HUES6 (cell line): Measurements from ENCODE around the gene PCSK5.

Source experiments
- H3K27ac ChIP-seq: 2 replicates; pipeline ENCODE4 v1.7.0; 2013; ENCODE audit warnings: low read depth, mild to moderate bottlenecking, low read length, inconsistent platforms
- H3K27me3 ChIP-seq: 2 replicates; pipeline ENCODE4 v1.6.1; 2013; ENCODE audit warnings: low read length; ENCODE audit not compliant: control insufficient read depth, insufficient read depth
- H3K36me3 ChIP-seq: 2 replicates; pipeline ENCODE4 v1.6.1; 2013; ENCODE audit warnings: low read length; ENCODE audit not compliant: control insufficient read depth, insufficient read depth
- H3K4me1 ChIP-seq: 2 replicates; pipeline ENCODE4 v1.6.1; 2013; ENCODE audit warnings: low read length; ENCODE audit not compliant: control insufficient read depth, insufficient read depth
- H3K4me3 ChIP-seq: 2 replicates; pipeline ENCODE4 v1.5.1; 2013; ENCODE audit warnings: low read depth, low read length
- H3K9ac ChIP-seq: one replicate; pipeline ENCODE4 v1.6.1; 2013; ENCODE audit warnings: mild to moderate bottlenecking, low read length
- H3K9me3 ChIP-seq: 2 replicates; pipeline ENCODE4 v1.6.1; 2013; ENCODE audit warnings: low read depth, low read length; ENCODE audit not compliant: control insufficient read depth, insufficient read depth

Gene PCSK5

DNA sequence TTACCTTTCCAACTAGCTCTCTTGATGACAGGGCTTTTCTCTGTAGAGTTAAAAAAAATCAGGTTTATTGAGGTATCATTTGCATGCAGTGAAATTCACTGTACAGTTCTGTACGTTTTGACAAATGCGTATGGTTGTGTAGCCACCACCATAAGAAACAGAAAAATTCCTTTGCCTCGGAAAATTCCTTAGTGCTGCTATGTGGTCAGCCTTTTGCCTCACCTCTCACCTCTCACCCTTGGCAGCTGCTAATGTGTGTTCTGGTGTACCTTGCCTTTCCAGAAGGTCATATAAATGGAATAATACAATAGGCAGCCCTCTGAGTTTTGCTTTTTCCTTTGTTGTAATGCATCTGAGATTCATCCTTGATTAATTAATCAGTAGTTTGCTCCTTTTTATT, 28.4 kb downstream of the PCSK5 start:
- no peaks in the 10 kb centered on the region for H3K36me3 ChIP-seq
- no peaks in the 10 kb centered on the region for H3K27me3 ChIP-seq
- no peak overlapping the region for H3K27ac ChIP-seq
- no peak overlapping the region for H3K9ac ChIP-seq
- H3K4me1 ChIP-seq, result no peaks in the 10 kb centered on the region
- H3K9me3 ChIP-seq, result no peaks in the 10 kb centered on the region
- no peak overlapping the region for H3K4me3 ChIP-seq

DNA sequence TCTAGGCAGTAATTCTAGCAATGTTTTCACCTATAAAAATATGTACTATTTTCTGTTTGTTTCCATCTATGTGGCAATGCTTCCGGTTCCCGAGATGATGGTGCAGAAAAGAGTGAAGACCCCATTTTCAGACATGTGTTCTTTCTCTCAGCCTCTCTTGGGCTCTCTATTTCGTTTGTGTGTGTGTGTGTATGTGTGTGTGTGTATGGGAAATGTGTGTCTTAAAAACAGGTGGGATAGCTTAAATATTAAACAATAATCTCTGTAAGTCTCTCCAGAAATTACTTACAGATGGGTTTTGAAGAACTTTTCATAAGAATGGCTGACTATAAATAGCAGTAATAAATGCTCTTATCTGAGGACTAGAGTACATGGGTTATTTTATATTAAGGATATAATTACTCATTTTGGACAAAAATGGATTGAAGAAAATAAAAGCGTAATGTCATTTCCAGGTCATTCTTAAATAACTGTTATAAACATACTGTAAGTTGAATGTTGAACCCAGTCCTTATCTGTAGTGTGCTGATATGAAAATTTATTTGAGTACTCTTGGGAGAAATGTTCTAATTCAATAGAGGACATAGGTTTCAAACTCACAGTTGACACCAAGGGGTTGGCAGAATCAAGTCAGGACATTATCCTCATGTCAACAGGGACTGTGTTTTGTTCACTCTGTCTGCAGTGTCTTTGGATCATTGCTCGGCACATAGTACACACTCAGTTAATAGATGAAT, 31.1 kb downstream of the PCSK5 start:
- Histone ChIP-seq H3K9me3 (no peaks in the 10 kb centered on the region), H3K36me3 (no peaks in the 10 kb centered on the region), H3K9ac (no peak overlapping the region), H3K27ac (no peak overlapping the region), H3K27me3 (no peaks in the 10 kb centered on the region), H3K4me1 (peaks cover 13% of the 10 kb centered on the region), H3K4me3 (no peak overlapping the region)

DNA sequence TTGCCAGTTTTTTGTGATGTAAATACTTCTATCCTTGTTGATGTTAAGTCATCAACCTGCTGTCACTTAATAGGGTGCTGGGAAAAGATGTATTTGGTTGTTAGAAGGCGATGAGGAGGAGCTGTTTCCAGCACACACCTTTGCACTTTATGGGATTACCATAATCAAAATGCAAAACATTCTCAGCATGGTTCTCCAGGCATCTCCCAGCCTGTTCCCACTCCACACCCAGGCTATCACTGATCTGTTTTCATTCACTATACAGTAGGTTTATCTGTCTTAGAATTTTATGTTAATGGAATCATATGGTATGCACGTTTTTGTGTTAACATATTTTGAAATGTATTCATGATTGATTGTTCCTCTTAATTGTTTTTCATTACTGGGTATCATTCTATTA, 35.9 kb downstream of the PCSK5 start:
- Histone ChIP-seq H3K27ac (no peak overlapping the region), H3K27me3 (no peaks in the 10 kb centered on the region), H3K4me1 (peaks cover 29% of the 10 kb centered on the region), H3K36me3 (no peaks in the 10 kb centered on the region), H3K9me3 (no peaks in the 10 kb centered on the region), H3K4me3 (0 out of 2 replicates have a peak overlapping the region, but pooled peaks have one; percentile 4), H3K9ac (no peak overlapping the region)

DNA sequence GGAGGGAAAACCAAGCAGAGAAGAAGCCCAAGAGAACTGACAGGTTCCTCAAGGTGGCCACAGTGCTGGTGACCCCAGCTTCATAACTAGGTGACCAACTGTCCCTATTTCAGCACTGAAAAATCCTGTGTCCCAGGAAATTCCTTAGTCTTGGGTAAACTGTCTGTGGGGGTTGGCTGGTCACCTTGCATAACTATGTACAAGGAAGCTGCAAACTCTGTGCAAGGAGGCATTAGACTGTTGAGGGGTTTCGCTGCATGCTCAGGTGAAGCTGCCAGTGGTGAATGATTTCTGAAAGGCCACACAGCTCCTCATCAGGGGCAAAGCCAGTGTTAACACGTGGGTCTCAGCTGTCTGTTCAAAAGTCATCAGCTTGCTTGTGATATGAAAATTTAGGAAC, 36.9 kb downstream of the PCSK5 start:
- Histone ChIP-seq H3K36me3 (no peaks in the 10 kb centered on the region), H3K27ac (no peak overlapping the region), H3K4me3 (no peak overlapping the region), H3K27me3 (no peaks in the 10 kb centered on the region), H3K9me3 (no peaks in the 10 kb centered on the region), H3K4me1 (peaks cover 38% of the 10 kb centered on the region), H3K9ac (no peak overlapping the region)

DNA sequence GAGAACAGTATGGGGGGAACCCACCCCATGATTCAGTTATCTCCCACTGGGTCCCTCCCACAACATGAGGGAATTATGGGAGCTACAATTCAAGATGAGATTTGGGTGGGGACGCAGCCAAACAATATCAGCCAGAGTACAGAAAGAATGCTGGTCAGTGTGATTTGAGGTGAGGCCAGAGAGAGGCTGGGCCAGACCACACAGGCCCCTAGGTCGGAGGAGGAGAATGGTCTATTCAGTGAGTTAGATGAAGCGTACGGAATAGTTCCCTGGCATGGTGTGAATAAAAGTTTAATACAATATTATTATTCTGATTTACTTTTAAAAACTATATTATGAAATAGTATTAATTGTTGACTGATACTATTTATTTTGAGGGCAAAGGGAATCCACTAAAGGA, 39.7 kb downstream of the PCSK5 start:
- Histone ChIP-seq H3K4me1 (peaks cover 43% of the 10 kb centered on the region), H3K36me3 (no peaks in the 10 kb centered on the region), H3K9ac (no peak overlapping the region), H3K27ac (no peak overlapping the region), H3K9me3 (no peaks in the 10 kb centered on the region), H3K27me3 (no peaks in the 10 kb centered on the region), H3K4me3 (no peak overlapping the region)

DNA sequence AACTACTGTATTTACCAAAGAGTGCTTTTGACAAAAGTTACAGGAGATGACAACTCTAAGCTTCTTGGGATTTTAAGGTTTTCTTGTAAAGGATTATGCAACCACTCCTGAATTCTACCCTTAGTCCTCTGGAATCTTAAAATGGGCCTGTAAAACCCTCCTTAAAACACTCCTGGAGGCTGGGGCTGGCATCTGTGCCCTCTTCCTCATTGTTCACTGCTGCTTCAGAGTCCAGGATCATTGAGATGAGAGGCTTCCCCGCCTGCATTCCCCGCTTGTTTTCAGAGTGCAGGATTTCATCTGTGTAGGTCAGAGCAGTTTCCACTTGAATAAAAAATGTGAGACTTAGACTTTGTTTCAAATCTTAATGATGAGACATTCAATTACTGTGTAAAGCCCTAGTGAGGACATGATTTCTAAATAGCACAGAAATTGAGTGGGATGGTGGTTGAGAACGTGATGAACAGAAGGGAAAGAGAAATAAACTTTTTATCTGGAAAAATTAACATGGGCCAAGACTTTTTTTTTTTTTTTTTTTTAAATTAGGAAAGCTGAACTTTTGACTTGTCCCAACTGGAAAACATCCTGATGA, 40.4 kb downstream of the PCSK5 start:
- H3K4me3 ChIP-seq, result no peak overlapping the region
- H3K9me3 ChIP-seq, result no peaks in the 10 kb centered on the region
- H3K27me3 ChIP-seq, result no peaks in the 10 kb centered on the region
- no peaks in the 10 kb centered on the region for H3K36me3 ChIP-seq
- H3K27ac ChIP-seq, result no peak overlapping the region
- H3K9ac ChIP-seq, result no peak overlapping the region
- H3K4me1 ChIP-seq, result peaks cover 38% of the 10 kb centered on the region

DNA sequence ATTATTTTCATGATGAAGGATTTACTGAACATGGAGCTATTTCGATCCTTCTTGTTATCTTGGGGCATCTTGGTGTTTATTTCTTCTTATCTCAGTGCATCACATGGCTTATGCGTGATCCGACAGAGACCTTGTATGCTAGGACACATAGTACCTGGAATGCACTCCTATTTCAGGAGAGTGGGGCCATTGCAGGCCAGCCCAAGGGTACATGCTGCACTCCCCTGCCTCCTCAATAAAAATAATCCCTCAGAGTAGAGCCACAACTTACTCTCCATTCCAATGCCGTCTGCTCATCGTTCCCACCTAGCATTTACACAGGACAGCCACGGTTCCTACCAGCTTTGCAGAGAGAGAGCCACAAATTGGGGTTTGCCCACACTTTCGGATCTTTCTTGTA, 43.5 kb downstream of the PCSK5 start:
- Histone ChIP-seq H3K4me1 (peaks cover 21% of the 10 kb centered on the region; the same call in 1 of the 2 replicates), H3K9ac (no peak overlapping the region), H3K27me3 (no peaks in the 10 kb centered on the region), H3K4me3 (no peak overlapping the region), H3K27ac (no peak overlapping the region), H3K36me3 (no peaks in the 10 kb centered on the region), H3K9me3 (no peaks in the 10 kb centered on the region)

DNA sequence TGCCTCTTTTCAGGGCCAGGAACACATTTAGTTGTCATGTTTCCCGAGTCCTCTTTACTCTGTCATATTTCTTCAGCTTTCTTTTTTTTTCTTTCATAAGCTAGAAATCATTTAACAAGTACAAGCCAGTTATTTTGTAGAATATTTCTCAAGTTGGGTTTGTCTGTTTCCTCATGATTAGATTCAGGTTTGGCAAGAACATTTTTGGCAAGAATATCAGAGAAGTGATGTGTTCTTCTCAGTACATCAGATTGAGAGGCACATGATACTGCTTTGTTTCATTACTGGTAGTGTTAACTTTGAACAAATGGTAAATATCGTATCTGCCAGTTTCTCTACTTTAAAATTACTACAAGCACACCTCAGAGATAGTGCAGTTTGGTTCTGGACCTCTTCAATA, 45.1 kb downstream of the PCSK5 start:
- Histone ChIP-seq H3K27me3 (no peaks in the 10 kb centered on the region), H3K4me1 (peaks cover 21% of the 10 kb centered on the region; the same call in 1 of the 2 replicates), H3K9me3 (no peaks in the 10 kb centered on the region), H3K27ac (no peak overlapping the region), H3K4me3 (no peak overlapping the region), H3K36me3 (no peaks in the 10 kb centered on the region), H3K9ac (no peak overlapping the region)

DNA sequence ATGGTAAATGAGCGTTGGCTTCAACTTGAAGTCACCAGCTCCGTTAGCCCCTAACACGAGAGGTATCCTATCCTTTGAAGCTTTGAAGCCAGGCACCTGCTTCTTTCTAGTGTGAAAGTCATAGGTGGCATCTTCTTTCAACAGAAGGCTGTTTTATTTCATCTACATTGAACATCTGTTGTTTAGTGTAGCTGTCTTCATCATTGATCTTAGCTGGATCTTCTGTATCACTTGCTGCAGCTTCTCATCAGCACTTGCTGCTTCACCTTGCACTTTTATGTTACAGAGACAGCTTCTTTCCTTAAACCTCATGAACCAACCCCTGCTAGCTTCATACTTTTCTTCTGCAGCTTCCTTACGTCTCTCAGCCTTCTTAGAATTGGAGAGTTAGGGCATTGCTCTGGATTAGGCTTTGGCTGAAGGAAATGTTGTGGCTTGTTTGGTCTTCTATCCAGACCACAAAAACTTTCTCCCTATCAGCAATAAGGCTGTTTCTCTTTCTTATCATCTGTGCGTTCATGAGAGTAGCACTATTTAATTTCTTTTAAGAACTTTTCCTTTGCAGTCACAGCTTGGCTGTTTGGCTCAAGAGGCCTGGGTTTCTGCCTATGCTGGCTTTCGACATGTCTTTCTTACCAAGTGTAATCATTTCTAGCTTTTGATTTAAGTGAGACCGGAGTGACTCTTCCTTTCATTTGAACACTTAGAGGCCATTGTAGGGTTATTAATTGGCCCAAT, 47.2 kb downstream of the PCSK5 start:
- Histone ChIP-seq H3K4me1 (peaks cover 1% of the 10 kb centered on the region; the same call in 1 of the 2 replicates), H3K9ac (no peak overlapping the region), H3K27me3 (no peaks in the 10 kb centered on the region)

DNA sequence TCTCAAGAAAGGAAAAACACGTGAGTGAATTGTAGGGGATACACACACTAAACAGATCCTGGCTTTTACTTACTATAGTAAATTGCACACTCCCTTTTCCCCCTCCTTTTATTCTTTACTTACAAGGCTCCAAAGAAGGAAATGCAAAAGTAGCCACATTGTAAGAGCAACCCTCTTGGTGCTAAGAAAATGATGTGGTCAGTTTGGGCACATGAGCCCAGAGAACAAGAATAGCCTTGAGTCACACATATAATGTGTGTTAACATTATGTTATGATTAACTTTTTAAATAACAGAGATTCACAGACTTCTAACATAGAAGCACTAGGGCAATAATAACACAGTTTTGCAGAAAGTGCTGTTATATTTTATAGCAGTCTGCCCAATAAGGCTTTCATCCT, 48.5 kb downstream of the PCSK5 start:
- Histone ChIP-seq H3K9me3 (0 out of 2 replicates have a peak, but pooled peaks cover 2% of the 10 kb centered on the region), H3K9ac (no peak overlapping the region), H3K4me3 (no peak overlapping the region), H3K36me3 (no peaks in the 10 kb centered on the region), H3K27ac (no peak overlapping the region), H3K27me3 (no peaks in the 10 kb centered on the region), H3K4me1 (no peaks in the 10 kb centered on the region)

More for the DNA sequence above, 47.2 kb downstream of the PCSK5 start:
- H3K36me3 ChIP-seq, result no peaks in the 10 kb centered on the region
- H3K27ac ChIP-seq, result no peak overlapping the region
- no peak overlapping the region for H3K4me3 ChIP-seq
- H3K9me3 ChIP-seq, result 0 out of 2 replicates have a peak, but pooled peaks cover 2% of the 10 kb centered on the region

DNA sequence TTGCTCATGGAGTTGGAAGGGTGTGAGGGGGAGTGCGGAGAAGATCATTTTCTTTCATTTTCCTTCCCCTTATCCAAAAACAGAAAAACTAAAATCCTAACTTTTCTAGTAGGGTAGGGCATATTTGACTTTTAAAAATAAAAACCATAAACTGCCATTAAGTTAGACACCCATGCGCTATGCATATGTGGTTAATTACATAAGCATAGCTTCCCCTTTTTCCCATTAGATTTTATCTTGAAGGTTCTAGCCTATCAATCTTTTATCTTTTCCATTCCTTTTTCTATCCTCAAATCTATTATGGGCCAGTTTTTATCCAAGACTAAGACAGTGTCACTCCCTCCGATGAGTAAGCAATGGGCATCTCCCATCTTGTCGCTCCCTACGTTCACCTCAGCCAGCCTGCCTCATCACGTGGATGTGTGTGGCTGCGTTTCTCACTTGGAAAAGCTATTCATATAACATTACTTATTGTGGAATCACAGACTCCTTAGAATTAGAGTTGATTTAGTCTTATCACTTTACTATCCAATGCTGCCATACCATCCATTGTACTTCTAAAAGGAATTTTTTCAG, 49.2 kb downstream of the PCSK5 start:
- H3K36me3 ChIP-seq, result no peaks in the 10 kb centered on the region
- no peaks in the 10 kb centered on the region for H3K4me1 ChIP-seq
- H3K9ac ChIP-seq, result no peak overlapping the region
- H3K4me3 ChIP-seq, result no peak overlapping the region
- H3K9me3 ChIP-seq, result 0 out of 2 replicates have a peak, but pooled peaks cover 2% of the 10 kb centered on the region
- H3K27me3 ChIP-seq, result no peaks in the 10 kb centered on the region
- no peak overlapping the region for H3K27ac ChIP-seq
